Stimulated activated CD8-positive, alpha-beta memory T cell treated with anti-CD3 and anti-CD28 coated beads, Interleukin-15, amount 100 ng/mL, for 24 hours (primary cell): Measurements from ENCODE around the gene BICDL2.
"Not testable (repeated sequence)": the region's sequence is repeated elsewhere in the genome, so short reads cannot be mapped to it uniquely, and the experiment has no call there.

Experiments used
- DNase-seq: peaks from one replicate; pipeline ENCODE4 v3.0.0-alpha.2; 2020; ENCODE audit warnings: low read depth

The BICDL2 gene, protein sequence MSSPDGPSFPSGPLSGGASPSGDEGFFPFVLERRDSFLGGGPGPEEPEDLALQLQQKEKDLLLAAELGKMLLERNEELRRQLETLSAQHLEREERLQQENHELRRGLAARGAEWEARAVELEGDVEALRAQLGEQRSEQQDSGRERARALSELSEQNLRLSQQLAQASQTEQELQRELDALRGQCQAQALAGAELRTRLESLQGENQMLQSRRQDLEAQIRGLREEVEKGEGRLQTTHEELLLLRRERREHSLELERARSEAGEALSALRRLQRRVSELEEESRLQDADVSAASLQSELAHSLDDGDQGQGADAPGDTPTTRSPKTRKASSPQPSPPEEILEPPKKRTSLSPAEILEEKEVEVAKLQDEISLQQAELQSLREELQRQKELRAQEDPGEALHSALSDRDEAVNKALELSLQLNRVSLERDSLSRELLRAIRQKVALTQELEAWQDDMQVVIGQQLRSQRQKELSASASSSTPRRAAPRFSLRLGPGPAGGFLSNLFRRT

DNA sequence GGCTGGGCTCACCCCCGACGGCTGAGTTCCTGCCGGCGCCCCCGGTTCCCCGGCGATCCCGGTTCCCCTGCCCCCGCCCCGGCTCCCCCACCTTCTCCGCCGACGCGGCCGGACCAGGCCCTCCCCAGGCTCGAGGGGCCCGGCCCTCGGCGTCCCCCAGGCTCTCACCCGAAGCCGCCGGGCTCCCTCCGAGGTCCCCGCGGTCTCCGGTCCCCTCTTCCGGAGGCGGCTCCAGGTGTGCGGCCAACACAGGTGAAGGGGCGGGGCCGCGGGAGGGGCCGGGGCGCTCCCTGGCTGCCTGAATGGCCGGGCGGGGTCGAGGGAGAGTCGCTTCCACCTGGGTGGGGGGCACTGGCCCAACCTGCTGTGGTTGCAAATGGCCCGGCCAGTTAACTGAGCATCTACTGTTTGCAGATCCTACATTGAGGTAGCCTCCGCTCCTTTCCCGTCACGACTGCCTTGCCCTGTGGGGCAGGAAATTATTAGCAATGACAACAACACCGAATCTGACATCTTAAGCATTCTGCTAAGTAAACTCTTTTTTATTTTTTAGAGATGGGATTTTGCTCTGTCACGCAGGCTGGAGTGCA lies at the start of gene BICDL2:
BICDL2 (minus strand) TSS at position 219 of the 590 bp plus-strand sequence. CDS start 1,448 bp downstream, outside the sequence.
- no peak for DNase-seq

DNA sequence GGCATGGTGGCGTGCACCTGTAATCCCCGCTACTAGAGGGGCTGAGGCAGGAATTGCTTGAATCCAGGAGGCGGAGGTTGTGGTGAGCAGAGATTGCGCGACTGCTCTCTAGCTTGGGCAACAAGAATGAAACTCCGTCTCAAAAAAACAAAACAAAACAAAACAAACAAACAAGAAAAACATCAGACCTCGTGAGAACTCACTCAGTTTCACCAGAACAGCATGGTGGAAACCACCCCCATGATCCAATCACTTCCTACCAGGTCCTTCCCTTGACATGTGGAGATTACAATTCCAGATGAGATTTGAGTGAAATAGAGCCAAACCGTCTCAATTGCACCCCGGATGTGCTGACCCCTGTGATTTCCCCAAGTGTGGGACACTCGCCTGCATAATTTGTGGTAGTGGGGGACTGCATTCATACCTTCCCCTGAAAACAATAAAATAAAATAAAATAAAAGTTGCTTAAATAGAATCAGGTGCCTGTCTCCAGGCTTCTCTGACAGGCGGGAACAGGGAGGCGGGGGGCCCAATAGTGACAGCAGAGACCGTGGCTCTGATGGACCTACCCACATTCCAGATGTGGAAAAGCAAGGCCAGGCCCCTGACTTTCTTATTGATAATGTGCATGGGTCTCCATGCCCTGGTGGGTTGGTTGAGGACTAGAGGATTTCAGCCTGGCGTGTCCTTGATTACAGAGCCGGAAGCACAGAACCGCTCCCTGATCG lies 49.3 kb upstream of the BICDL2 start:
- no peak for DNase-seq

DNA sequence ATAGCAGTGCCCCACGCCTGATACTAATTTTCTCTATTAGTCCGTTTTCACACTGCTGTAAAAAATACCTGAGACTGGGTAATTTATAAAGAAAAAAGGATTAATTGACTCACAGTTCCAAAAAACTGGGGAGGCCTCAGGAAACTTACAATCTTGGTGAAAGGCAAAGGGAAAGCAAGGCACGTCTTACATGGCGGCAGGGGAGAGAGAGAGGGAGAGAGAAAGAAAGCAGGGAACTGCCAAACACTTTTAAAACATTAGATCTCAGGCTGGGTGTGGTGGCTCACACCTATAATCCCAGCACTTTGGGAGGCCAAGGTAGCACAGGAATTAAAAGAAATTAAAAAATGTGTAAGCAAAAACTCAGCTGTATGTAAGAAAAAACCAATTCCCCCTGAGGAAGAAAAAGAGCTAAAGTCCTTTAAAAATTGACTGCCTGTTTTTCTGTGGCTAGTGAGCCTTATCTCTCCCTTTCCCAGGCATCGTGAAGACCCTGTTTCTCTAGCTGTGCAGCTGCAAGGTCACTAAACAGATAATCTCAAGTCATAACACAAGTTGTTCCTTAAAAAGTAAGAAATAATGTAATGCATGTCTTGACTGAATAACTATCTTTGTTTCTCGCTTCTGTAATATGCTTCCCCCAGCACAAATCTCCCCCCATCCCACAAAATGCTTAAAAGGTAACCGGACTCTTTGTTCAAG lies 48.4 kb upstream of the BICDL2 start:
- no peak for DNase-seq

DNA sequence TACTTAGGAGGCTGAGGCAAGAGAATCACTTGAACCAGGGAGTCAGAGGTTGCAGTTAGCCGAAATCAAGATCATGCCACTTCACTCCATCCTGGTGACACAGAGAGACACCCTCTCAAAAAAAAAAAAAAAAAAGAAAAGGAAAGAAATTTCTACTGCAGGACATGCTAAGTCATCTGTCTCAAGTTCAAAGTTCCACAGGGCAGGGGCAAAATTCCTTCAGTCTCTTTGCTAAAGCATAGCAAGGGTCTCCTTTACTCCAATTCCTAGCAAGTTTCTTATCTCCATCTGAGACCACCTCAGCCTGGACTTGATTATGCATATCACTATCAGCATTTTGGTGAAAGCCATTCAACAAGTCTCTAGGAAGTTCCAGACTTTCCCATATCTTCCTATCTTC lies 47.7 kb upstream of the BICDL2 start:
- DNase-seq, result no peak

DNA sequence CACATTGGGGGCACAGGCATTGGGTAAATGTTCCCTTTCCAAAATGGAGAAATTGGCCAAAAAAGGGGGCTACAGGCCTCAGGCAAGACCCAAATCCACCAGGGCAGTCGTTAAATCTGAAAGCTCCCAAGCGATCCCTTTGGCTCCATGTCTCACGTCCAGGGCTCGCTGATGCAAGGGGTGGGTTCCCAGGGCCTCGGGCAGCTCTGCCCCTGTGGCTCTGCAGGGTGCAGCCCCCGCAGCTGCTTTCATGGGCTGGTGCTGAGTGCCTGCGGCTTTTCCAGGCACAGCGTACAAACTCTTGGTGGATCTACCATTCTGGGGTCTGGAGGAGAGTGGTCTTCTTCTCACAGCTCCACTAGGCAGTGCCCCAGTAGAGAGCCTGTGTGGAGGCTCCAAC lies 46.7 kb upstream of the BICDL2 start:
- DNase-seq, result not testable (repeated sequence)

DNA sequence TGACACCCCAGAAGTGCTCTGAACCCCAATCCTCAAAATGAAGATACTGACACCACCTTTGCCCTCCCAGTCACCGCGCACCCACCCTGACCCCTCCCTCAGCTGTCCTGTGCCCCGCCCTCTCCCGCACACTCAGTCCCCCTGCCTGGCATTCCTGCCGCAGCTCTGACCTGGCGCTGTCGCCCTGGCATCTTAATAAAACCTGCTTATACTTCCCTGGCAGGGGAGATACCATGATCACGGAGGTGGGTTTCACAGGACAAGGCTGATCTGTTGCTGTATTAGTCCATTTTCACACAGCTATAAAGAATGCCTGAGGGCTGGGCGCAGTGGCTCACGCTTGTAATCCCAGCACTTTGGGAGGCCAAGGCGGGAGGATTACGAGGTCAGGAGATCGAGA lies 45.2 kb upstream of the BICDL2 start:
- DNase-seq, result not testable (repeated sequence)

DNA sequence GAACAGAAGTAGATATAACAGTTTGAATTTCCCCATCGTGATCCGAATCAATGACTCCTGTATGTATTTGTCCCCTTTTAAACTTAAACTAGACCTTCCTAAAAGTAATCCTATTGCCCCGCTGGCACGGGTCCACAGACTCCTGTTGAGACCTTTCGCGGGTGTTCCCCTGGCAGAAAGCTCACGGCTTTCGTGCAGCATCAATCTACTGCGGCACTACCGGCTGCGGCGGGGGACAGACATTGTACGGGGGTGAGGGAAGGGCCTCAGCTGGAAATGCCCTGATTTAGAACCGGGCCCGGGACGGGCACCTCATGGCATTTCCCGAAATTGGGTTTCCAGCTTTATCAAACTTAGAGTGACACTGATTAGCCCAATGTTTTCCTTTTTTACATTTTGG lies 43.3 kb upstream of the BICDL2 start:
- no peak for DNase-seq

DNA sequence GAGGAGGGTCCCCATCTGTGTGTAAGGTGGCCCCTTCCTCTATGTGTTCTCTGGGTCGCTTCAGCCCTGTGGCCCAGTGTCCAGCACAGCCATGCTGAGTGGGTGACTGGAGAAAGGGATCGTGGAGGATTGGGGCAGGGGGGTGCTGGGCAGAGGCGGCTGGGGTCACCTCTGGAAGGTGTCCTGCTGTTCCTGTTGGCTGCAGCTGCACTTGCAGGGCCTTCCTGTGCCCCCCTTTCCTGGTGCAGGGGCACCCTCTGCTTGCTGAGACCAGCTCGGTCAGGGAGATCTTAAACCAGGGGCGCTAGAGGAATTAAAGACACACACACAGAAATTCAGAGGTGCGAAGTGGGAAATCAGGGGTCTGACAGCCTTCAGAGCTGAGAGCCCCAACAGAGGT lies 39.8 kb upstream of the BICDL2 start:
- no peak for DNase-seq

DNA sequence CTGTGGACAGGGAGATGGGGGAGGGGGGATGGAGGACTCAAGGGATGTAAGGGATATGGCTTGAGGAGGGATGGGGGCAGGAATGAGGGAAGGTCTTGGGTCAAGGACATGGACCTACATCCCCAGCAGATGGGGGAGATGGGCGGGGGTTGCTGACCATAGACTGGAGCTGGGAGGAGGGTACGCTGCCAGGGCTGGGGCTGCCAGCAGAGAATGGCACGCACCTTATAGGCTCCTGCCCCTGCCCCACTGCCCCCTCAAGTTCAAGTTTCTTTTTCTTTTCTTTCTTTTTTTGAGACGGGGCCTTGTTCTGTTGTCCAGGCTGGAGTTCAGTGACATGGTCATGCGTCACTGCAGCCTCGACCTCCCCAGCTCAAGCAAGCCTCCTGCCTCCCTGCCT lies 39.2 kb upstream of the BICDL2 start:
- not testable (repeated sequence) for DNase-seq

DNA sequence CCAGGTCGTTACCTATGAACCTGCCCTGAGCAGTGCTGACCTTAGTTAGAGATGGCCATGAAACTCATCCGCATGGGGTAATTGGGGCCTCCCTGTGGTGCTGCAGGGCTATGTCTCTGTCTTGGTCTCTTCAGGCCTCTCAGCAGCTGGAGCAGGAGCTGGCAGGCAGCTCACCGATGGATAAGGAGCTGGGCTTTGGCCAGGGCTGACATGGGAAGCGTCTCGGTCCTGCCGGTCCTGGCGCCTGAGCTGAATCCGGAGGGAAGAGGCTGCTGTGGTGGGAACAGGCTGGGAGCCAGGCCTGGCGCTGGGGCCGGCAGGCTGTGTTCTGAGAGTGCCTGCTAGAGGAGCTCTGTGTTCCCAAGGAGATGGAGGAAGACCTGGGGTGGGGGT lies 38.8 kb upstream of the BICDL2 start:
- DNase-seq, result no peak

DNA sequence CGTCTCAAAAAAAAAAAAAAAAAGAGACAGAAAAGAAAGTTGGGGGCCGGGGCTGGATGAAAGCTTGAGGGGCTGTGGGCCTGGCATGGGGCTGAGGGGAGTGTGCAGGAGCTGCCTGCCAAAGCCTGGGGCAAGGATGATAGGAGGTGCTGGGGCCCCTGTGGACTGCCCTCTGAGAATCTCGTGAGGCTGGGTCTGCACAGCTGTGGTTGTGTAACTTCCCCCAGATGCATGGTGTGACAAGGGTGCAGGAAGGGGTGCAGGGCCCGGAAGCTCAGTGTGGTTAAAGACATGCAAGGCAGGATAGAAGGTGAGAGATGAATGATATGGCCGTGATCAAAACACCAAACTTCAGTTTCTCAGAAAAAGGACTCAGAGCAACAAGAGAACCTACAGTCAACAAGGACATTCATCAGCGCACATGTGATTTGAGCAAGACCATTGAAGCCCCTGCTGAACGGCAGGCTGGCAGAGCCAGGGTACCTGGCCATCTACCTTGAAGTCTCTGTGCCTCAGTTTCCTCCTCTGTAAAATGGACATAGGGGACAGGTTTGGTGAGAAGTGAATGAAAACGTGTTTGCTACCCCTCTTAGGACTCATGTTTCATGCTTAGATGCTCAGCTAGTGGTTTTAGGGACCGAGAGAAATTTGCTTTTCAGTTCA lies 38.2 kb upstream of the BICDL2 start:
- no peak for DNase-seq

DNA sequence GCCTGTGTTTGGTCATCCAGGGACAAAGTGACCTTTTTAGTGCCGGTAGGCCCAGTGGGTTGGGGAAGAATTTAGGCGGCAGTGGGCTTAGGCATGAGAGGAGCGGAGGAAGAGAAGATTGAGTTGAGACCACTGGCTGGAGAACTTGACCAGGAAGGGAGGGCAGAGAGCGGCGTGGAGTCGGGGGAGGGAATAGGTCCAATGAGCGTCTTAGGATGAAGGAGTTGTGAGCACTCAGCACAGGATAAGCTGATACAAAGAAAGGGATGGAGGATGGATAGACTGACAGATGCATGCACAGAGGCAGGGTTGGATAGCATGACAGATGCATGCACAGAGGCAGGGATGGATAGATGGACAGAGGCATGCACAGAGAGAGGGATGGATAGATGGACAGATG lies 36.7 kb upstream of the BICDL2 start:
- DNase-seq, result no peak

DNA sequence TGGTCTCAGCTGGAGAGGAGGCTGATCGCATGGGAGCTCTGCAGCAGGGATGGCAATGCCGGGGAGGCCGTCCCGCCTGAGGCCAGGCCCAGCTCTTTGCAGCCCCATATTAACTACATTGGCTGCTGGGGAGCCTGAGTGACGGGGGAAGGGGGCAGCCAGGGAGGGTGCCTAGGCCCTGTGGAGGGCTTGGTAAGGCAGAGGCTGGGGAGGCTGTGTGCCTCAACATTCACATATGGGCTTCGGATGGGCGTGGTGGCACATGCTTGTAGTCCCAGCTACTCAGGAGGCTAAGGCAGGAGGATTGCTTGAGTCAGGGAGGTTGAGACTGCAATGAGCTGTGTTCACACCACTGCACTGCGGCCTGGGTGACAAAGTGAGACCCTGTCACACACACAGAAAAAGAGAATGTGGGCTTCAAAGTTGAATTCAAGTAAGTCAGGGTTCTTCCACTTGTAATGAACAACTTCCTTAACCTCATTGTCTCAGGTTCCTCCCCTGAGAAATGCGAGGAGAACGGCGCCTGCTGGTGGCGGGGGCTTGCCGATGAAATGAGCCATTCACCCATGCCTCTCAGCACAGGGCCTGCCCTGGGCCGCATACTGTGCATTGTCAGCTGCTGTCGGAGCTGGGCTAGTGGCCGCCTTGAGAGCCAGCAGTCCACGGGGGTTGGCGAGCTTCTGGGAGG lies 36.0 kb upstream of the BICDL2 start:
- not testable (repeated sequence) for DNase-seq

DNA sequence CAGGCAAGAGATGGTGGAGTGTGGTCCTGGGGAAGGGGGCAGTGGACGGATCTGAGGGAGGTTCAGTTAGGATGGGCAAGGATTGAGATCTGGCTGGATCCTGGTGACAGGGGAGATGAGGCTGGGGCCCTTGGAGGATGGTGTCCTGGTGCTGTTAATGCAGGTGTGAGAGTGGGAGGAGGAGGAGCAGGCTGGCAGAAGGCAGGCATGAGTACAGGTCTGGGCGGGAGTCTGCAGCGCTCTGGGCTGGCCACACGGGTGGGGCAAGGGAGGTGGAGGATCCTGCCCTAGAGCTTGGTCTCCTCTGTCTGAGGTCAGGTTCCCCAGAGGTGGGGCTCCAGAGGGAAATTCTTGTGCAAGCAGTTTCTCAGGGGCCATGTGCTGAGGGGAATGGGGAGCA lies 35.4 kb upstream of the BICDL2 start:
- DNase-seq, result not testable (repeated sequence)

DNA sequence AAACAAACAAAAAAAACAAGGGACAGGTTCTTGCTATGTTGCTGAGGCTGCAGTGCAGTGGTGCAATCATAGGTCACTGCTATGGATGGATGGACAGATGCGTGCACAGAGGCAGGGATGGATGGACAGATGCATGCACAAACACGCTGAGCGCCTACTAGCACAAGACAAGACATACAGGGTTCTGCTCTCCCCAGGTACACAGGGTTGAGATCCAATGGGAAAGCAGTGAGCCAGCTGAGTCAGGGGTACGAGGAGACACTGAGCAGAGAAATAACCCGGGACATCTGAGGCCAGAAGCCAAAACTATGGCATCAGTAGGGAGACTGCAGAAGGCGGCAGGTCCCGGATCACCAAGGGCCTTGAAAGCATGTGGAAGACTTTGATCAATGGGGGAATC lies 34.9 kb upstream of the BICDL2 start:
- no peak for DNase-seq

DNA sequence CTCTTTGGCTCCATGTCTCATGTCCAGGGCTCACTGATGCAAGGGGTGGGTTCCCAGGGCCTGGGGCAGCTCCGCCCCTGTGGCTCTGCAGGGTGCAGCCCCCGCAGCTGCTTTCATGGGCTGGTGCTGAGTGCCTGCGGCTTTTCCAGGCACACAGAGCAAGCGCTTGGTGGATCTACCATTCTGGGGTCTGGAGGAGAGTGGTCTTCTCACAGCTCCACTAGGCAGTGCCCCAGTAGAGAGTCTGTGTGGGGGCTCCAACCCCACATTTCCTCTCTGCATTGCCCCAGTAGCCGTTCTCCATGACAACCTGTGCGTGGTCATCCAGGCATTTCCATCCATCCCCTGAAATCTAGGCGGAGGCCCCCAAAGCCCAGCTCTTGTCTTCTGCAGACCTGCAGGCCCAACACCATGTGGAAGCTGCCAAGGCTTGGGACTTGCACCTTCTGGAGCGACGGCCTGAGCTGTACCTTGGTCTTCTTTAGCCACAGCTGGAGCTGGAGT lies 33.9 kb upstream of the BICDL2 start:
- DNase-seq, result no peak

DNA sequence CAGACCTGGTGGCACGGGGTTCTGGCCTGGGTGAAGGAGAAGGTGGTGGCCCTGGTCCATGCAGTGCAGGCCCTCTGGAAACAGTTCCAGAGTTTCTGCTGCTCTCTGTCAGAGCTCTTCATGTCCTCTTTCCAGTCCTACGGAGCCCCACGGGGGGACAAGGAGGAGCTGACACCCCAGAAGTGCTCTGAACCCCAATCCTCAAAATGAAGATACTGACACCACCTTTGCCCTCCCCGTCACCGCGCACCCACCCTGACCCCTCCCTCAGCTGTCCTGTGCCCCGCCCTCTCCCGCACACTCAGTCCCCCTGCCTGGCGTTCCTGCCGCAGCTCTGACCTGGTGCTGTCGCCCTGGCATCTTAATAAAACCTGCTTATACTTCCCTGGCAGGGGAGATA lies 32.4 kb upstream of the BICDL2 start:
- DNase-seq, result not testable (repeated sequence)

DNA sequence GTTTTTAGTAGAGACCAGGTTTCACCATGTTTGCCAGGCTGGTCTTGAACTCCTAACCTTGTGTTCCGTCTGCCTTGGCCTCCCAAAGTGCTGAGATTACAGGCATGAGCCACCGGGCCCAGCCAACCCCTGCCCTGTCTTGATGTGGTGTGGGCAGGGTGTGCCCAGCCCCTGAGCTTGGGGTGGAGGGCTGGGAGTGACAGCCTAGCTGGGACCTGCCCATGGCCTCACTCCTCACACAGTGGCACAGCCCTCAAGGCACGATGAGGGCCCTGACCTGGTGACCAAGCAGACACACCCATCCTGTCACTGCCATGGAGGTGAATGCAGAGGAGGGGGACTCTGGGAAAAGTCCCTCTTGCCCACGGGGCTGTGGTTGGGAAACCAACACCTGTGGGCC lies 31.7 kb upstream of the BICDL2 start:
- no peak for DNase-seq

DNA sequence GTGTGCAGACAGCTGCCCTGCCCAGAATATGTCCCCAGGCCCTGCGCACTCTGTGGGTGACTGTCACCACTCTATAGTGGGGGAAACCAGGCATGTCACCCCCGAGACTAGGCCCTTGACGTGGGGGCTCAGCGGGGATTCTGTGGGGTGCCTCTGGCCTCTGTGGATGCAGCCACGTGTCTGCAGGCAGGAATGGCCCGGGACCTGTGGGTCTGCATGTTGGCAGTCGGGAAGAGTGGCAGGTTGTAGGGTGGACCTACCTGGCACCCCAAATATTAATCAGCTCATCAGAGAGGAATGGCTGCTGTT lies 29.6 kb upstream of the BICDL2 start:
- DNase-seq, result no peak

DNA sequence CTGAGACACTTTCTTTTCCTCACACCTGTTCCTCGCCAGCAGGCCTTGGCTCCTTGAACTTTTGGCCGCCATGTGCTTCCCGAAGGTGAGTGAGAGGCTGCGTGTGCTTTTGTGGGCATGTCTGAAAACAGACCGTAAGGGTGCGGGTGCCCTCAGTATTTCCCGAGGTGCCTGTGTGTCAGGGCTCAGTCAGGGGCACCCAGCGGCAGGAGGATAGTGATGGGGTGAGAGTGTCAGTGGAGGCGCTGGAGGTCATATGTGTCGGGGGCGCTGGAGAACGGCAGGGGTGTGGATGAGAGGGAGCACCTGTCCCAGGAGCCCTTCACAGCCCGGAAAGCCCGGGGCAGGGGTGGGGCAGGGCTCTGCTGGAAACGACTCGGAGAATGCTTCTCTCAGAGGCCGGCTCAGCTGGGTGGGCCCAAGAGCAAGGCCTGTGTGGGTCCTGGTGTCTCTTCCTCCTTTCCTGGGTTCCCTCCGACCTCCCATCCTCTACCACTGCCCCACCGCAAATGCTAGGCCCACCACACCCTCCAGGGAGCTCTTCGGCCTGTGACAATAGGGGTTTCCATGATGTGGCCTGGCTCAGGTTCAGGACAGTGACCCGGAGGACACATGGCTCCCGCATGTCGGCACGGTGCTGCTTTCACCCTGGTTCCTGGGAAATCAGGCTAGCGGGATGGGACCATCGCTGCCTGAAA lies 29.1 kb upstream of the BICDL2 start:
- no peak for DNase-seq
